ENCODE data around the gene NVL.

The NVL gene

GRCh38 chr1:224276771-224277487, 53.0 kb downstream of the NVL start:
- no peak for DNase-seq (ENCODE audit: low read depth)

- DNase-seq (ENCODE audit: low read depth): no peak
Observed at GRCh38 chr1:224274970-224275626, 54.9 kb downstream of the NVL start.

GRCh38 chr1:224273641-224274040, 56.3 kb downstream of the NVL start:
- peak; percentile 95 for DNase-seq (ENCODE audit: low read depth)

GRCh38 chr1:224271106-224271505, 58.9 kb downstream of the NVL start:
- DNase-seq (ENCODE audit: low read depth): no peak

GRCh38 chr1:224267925-224268324, 62.0 kb downstream of the NVL start:
- DNase-seq (ENCODE audit: low read depth): no peak

GRCh38 chr1:224266915-224267856, 62.8 kb downstream of the NVL start:
- DNase-seq (ENCODE audit: low read depth): no peak

GRCh38 chr1:224266105-224266914, 63.7 kb downstream of the NVL start:
- DNase-seq (ENCODE audit: low read depth): peak; percentile 32

GRCh38 chr1:224264321-224264720, 65.7 kb downstream of the NVL start:
- peak; percentile 43 for DNase-seq (ENCODE audit: low read depth)

GRCh38 chr1:224262373-224263054, 67.5 kb downstream of the NVL start:
- DNase-seq (ENCODE audit: low read depth): no peak

GRCh38 chr1:224259986-224260385, 70.0 kb downstream of the NVL start:
- no peak for DNase-seq (ENCODE audit: low read depth)

GRCh38 chr1:224258351-224258750, 71.6 kb downstream of the NVL start:
- DNase-seq (ENCODE audit: low read depth): no peak

- peak; percentile 25 for DNase-seq (ENCODE audit: low read depth)
Observed at GRCh38 chr1:224256640-224257039, 73.3 kb downstream of the NVL start.

GRCh38 chr1:224253721-224254120, 76.3 kb downstream of the NVL start:
- no peak for DNase-seq (ENCODE audit: low read depth)

GRCh38 chr1:224252479-224252878, 77.5 kb downstream of the NVL start:
- DNase-seq (ENCODE audit: low read depth): no peak

GRCh38 chr1:224251741-224252146, 78.2 kb downstream of the NVL start:
- DNase-seq (ENCODE audit: low read depth): no peak

- DNase-seq (ENCODE audit: low read depth): peak; percentile 74
Observed at GRCh38 chr1:224245188-224245587, 84.8 kb downstream of the NVL start.

GRCh38 chr1:224238756-224239155, 91.2 kb downstream of the NVL start:
- no peak for DNase-seq (ENCODE audit: low read depth)

- no peak for DNase-seq (ENCODE audit: low read depth)
Observed at GRCh38 chr1:224238212-224238611, 91.8 kb downstream of the NVL start.

- no peak for DNase-seq (ENCODE audit: low read depth)
Observed at GRCh38 chr1:224237119-224237881, 92.7 kb downstream of the NVL start.

- no peak for DNase-seq (ENCODE audit: low read depth)
Observed at GRCh38 chr1:224235813-224236493, 94.0 kb downstream of the NVL start.
